Activated CD8-positive, alpha-beta T cell treated with anti-CD3 and anti-CD28 coated beads for 36 hours (primary cell): ENCODE results near the gene PYGO1. TPM values are rescaled to one million over a fixed set of nuclear protein-coding genes. Genes with fewer than 3 reads are reported as not detected.

Experiments used
- ATAC-seq: fragments of 200-7000 bp; cut with Tn5 transposase; one replicate; pipeline ENCODE4 v1.10.0; 2021; ENCODE audit warnings: mild to moderate bottlenecking, moderate library complexity
- CTCF ChIA-PET: fragments of 350-600 bp; sonication (Branson Sonifier 250); formaldehyde crosslinking; loops from one replicate; lab custom pipeline; 2021; ENCODE audit warnings: antibody characterized with exemption; lab: Charles Lee
- POLR2A ChIA-PET: fragments of 350-600 bp; sonication (Branson Sonifier 250); formaldehyde crosslinking; loops from one replicate; lab custom pipeline; 2021; ENCODE audit warnings: antibody characterized with exemption; lab: Charles Lee
- DNase-seq: peaks from one replicate; pipeline ENCODE4 v3.0.0-alpha.2; 2020
- H3K27ac Mint-ChIP-seq: one replicate; pipeline ENCODE4 v1.8.0; 2021; ENCODE audit warnings: mild to moderate bottlenecking, mixed read lengths
- H3K27me3 Mint-ChIP-seq: one replicate; pipeline ENCODE4 v1.8.0; 2021; ENCODE audit warnings: mixed read lengths
- H3K36me3 Mint-ChIP-seq: one replicate; pipeline ENCODE4 v1.8.0; 2021; ENCODE audit warnings: low read depth, mixed read lengths
- H3K4me1 Mint-ChIP-seq: one replicate; pipeline ENCODE4 v1.8.0; 2021; ENCODE audit warnings: low read depth, mixed read lengths
- H3K4me3 Mint-ChIP-seq: one replicate; pipeline ENCODE4 v1.8.0; 2021; ENCODE audit warnings: mild to moderate bottlenecking, moderate library complexity, mixed read lengths
- H3K9me3 Mint-ChIP-seq: one replicate; pipeline ENCODE4 v1.8.0; 2021; ENCODE audit warnings: mixed read lengths
- intact Hi-C: fragments of 100-400 bp; cut with micrococcal nuclease; formaldehyde crosslinking; loops from one replicate; pipeline ENCODE4 v1.10.0; 2022
- total RNA-seq, 2 experiments: library from RNA; stranded (reverse); gene quantifications; one replicate each; pipeline ENCODE4 v1.2.3, GENCODE V29; 2021
- TF ChIP-seq, protein P1 (sequence below): fragments of 200-600 bp; IDR thresholded peaks from one replicate; pipeline ENCODE4 v1.8.0; 2022; ENCODE audit warnings: antibody characterized with exemption, mild to moderate bottlenecking

The PYGO1 gene
- total RNA-seq, 2 experiments from 2014 or later: not detected

DNA sequence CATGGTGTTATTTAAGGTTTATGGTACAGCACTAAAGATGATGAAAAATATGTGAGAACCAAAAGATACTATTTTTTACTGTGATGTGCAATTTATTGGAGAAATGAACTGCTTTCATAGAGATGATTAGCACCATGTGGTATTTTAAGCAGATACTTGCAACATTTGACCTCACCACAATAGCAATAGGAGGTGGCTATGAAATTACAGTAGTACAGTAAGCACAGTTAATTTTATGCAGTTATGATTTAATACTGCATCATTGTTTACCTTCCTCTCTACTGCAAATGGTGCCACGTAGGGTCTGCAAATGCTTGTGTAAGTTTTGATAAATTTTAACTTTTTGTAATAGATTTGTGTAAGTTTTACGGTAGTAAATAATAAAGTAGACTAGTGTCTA, 14.0 kb downstream of the PYGO1 start:
- no peak for ATAC-seq

DNA sequence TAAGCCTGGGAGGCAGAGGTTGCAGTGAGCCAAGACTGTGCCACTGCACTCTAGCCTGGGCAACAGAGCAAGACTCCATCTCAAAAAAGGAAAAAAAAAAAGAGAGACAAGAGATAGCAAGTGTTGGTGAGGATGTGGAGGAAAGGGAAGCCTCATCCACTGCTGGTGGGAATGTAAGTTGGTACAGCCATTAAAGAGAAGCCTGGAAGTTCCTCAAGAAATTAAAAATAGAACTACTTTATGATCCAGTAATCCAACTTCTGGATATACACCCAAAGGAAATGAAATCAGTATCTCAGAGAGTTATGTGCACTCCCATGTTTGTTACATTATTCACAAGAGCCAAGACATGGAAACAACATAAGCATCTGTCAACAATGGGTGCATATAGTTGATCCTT, 14.9 kb downstream of the PYGO1 start:
- H3K36me3 Mint-ChIP-seq: no peaks in the 10 kb centered on the region
- ChIA-PET CTCF (no interaction called here), POLR2A (no interaction called here)
- ATAC-seq (no peak), DNase-seq (no peak)
- TF ChIP-seq, protein P1, sequence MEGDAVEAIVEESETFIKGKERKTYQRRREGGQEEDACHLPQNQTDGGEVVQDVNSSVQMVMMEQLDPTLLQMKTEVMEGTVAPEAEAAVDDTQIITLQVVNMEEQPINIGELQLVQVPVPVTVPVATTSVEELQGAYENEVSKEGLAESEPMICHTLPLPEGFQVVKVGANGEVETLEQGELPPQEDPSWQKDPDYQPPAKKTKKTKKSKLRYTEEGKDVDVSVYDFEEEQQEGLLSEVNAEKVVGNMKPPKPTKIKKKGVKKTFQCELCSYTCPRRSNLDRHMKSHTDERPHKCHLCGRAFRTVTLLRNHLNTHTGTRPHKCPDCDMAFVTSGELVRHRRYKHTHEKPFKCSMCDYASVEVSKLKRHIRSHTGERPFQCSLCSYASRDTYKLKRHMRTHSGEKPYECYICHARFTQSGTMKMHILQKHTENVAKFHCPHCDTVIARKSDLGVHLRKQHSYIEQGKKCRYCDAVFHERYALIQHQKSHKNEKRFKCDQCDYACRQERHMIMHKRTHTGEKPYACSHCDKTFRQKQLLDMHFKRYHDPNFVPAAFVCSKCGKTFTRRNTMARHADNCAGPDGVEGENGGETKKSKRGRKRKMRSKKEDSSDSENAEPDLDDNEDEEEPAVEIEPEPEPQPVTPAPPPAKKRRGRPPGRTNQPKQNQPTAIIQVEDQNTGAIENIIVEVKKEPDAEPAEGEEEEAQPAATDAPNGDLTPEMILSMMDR: no peak
- no peaks in the 10 kb centered on the region for H3K9me3 Mint-ChIP-seq
- no peak overlapping the region for H3K4me3 Mint-ChIP-seq
- H3K27me3 Mint-ChIP-seq: peaks cover 26% of the 10 kb centered on the region
- intact Hi-C loops: no loop called here
- no peak overlapping the region for H3K27ac Mint-ChIP-seq
- no peaks in the 10 kb centered on the region for H3K4me1 Mint-ChIP-seq

More for the DNA sequence above, 14.0 kb downstream of the PYGO1 start:
- Mint-ChIP-seq H3K36me3 (no peaks in the 10 kb centered on the region), H3K4me3 (no peak overlapping the region), H3K4me1 (no peaks in the 10 kb centered on the region), H3K27ac (no peak overlapping the region), H3K9me3 (no peaks in the 10 kb centered on the region), H3K27me3 (peaks cover 27% of the 10 kb centered on the region)
- ChIA-PET CTCF (no interaction called here), POLR2A (no interaction called here)
- intact Hi-C loops: no loop called here
- DNase-seq: no peak
- TF ChIP-seq, protein P1: no peak

DNA sequence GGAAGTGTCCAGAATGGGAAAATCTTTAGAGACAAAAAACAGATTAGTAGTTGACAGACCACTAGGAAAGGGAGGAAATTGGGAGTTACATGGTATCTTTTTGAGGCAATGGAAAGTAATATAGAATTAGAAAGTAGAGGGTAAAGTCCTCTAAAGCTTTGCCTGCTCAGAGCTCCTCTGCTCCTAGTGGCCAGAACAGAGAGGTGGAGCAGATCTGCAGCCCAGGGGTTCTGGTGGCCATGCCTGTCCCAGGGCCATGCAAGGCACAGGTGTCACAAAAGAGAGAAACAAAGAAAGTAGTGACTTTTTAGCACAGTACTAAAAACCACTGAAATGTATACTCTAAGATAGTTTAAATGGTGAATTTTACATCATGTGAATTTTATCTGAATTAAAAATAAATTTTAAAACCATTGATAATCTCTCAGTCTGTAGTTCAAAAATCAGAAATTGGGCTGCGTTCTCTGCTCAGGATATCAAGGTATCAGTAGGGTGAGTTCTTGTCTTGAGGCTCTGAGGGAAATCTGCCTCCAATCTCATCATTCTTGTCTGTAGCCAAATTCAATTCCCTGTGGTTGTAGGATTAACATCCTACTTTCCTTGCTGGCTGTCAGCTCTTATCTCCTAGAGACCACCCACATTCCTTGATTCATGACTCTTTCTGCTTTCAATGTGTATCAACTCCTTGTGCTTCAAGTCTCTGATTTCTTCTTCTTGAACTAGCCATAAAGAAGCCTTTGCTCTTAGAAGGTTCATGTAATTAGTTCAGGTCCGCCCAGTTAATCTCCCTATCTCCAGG, 23.6 kb downstream of the PYGO1 start:
- CTCF ChIA-PET: no interaction called here
- H3K27ac Mint-ChIP-seq: no peak overlapping the region

DNA sequence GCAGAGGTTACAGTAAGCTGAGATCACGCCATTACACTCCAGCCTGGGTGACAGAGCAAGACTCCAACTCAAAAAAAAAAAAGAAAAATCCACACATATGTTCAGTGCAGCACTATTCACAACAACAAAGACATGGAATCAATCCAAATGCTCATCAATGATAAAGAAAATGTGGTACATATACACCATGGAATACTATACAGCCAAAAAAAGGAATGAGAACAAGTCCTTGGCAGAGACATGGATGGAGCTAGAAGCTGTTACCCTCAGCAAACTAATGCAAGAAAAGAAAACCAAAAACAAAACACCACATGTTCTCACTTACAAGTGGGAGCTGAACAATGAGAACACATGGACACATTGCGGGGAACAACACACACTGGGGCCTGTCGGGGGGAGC, 25.5 kb downstream of the PYGO1 start:
- no peak overlapping the region for H3K27ac Mint-ChIP-seq
- H3K4me3 Mint-ChIP-seq: no peak overlapping the region
- no peak for ATAC-seq
- H3K9me3 Mint-ChIP-seq: peaks cover 7% of the 10 kb centered on the region
- ChIA-PET CTCF (no interaction called here), POLR2A (no interaction called here)
- TF ChIP-seq, protein P1: no peak
- DNase-seq: no peak
- intact Hi-C loops: no loop called here
- H3K4me1 Mint-ChIP-seq: no peaks in the 10 kb centered on the region
- H3K27me3 Mint-ChIP-seq: peaks cover 12% of the 10 kb centered on the region
- H3K36me3 Mint-ChIP-seq: no peaks in the 10 kb centered on the region

More for the DNA sequence above, 23.6 kb downstream of the PYGO1 start:
- TF ChIP-seq, protein P1: no peak
- H3K36me3 Mint-ChIP-seq: no peaks in the 10 kb centered on the region
- H3K4me1 Mint-ChIP-seq: no peaks in the 10 kb centered on the region
- peaks cover 17% of the 10 kb centered on the region for H3K27me3 Mint-ChIP-seq
- no peak for DNase-seq
- H3K9me3 Mint-ChIP-seq: peaks cover 7% of the 10 kb centered on the region
- POLR2A ChIA-PET: no interaction called here
- intact Hi-C loops: no loop called here
- no peak overlapping the region for H3K4me3 Mint-ChIP-seq
- ATAC-seq: no peak

DNA sequence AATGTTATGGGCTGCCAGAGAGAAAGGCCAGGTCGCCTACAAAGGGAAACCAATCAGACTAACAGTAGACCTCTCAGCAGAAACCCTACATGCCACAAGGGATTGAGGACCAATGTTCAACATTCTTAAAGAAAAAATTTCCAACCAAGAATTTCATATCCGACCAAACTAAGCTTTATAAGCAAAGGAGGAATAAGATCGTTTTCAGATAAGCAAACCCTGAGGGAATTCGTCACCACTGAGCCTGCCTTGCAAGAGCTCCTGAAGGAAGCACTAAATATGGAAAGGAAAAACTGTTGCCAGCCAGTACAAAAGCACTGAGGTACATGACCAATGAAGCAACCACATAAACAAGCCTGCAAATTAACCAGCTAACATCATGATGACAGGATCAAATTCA, 33.1 kb downstream of the PYGO1 start:
- TF ChIP-seq, protein P1: no peak
- intact Hi-C loops: no loop called here
- Mint-ChIP-seq H3K4me3 (no peak overlapping the region), H3K4me1 (no peaks in the 10 kb centered on the region), H3K9me3 (peaks cover 19% of the 10 kb centered on the region), H3K36me3 (peaks cover 9% of the 10 kb centered on the region), H3K27ac (no peak overlapping the region), H3K27me3 (peaks cover 7% of the 10 kb centered on the region)
- POLR2A ChIA-PET: no interaction called here
- DNase-seq (no peak), ATAC-seq (no peak)
- CTCF ChIA-PET: interaction anchor here (1.6 kb wide), 1 partner anchor 29 kb away, joined by 5 read pairs; no protein-coding TSS in a partner anchor
